Muscle layer of colon (tissue), 2 donors: ENCODE measurements around the gene NUP88.

ENCODE experiments used
- H3K27ac ChIP-seq: one replicate; pipeline ENCODE4 v1.7.0; 2013; ENCODE audit warnings: low read depth, mild to moderate bottlenecking, low read length, moderate library complexity
- H3K27me3 ChIP-seq, 2 donors: one replicate each; pipeline ENCODE4 v1.7.0; 2013; ENCODE audit warnings: low read length in 2 of 2, mild to moderate bottlenecking in 2 of 2; ENCODE audit not compliant: insufficient read depth in 2 of 2, control insufficient read depth in 1 of 2
- H3K36me3 ChIP-seq: one replicate; pipeline ENCODE4 v1.7.0; 2013; ENCODE audit warnings: mild to moderate bottlenecking, low read length; ENCODE audit not compliant: insufficient read depth
- H3K4me1 ChIP-seq: one replicate; pipeline ENCODE4 v1.7.0; 2013; ENCODE audit warnings: mild to moderate bottlenecking, low read length; ENCODE audit not compliant: insufficient read depth
- H3K4me3 ChIP-seq, 2 donors: one replicate each; pipeline ENCODE4 v1.7.0; 2013; ENCODE audit warnings: low read length in 2 of 2, low read depth in 1 of 2, mild to moderate bottlenecking in 1 of 2, moderate library complexity in 1 of 2
- H3K9ac ChIP-seq: one replicate; pipeline ENCODE4 v1.7.0; 2013; ENCODE audit warnings: low read length
- H3K9me3 ChIP-seq: one replicate; pipeline ENCODE4 v1.7.0; 2013; ENCODE audit warnings: mild to moderate bottlenecking, low read length
- donor health status: abdominal sarcoma.
- donor health status: Adenocarcinoma of cecum.

NUP88 gene

GRCh38 chr17:5416901-5417300, 2.6 kb downstream of the NUP88 start:
- Histone ChIP-seq H3K9me3 (no peaks in the 10 kb centered on the region), H3K4me1 (peaks cover 13% of the 10 kb centered on the region), H3K36me3 (peaks cover 29% of the 10 kb centered on the region), H3K9ac (no peak overlapping the region), H3K27ac (no peak overlapping the region), H3K27me3 (no peaks in the 10 kb centered on the region), H3K4me3 (no peak overlapping the region)

DNA sequence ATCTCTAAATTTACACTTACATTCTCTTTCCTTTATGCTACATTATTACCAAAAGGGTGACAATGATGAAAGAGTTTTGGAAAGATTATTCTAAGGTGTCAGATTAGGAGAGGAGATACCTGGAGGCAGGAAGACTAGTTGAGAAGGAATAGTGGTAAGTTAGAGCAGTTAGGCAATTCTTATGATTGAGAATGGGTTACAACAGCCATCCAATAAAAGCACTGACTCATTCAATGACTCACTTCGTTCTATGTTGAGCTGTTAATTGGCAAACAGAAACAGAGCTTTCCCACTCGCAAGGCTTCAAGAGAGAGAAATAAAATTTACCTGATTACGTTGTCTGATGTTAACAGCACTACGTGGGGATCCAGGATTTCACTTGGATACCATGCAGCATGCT, 5.8 kb downstream of the NUP88 start:
- Histone ChIP-seq H3K9ac (no peak overlapping the region), H3K9me3 (no peaks in the 10 kb centered on the region), H3K27ac (no peak overlapping the region), H3K4me1 (peaks cover 6% of the 10 kb centered on the region), H3K4me3 (no peak overlapping the region), H3K36me3 (peaks cover 41% of the 10 kb centered on the region), H3K27me3 (no peaks in the 10 kb centered on the region)

- Histone ChIP-seq H3K9ac (no peak overlapping the region), H3K9me3 (no peaks in the 10 kb centered on the region), H3K4me1 (no peaks in the 10 kb centered on the region), H3K27ac (no peak overlapping the region), H3K4me3 (no peak overlapping the region), H3K36me3 (peaks cover 67% of the 10 kb centered on the region), H3K27me3 (no peaks in the 10 kb centered on the region)
These were observed 8.7 kb downstream of the NUP88 start for GRCh38 chr17:5410594-5411272.

DNA sequence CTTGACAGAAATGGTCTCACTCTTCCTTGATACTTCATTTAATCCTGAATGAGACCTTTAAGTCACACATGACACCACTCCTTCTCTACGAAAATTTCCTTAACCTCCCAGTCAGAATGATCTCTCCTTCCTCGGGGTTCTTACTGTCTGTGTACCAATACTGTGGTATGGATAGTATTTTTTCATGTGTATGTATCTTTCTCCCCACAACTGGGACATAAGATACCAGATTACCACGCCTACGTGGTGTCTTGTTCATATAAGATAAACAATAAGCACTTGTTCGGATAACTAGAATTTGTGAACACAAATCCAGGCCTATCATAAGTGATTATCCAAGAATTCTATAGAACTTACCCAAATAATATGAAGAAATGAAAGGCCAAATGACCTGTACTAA, 11.3 kb downstream of the NUP88 start:
- Histone ChIP-seq H3K4me1 (no peaks in the 10 kb centered on the region), H3K4me3 (no peak overlapping the region), H3K9ac (no peak overlapping the region), H3K9me3 (no peaks in the 10 kb centered on the region), H3K27ac (no peak overlapping the region), H3K27me3 (no peaks in the 10 kb centered on the region), H3K36me3 (peaks cover 79% of the 10 kb centered on the region)

- Histone ChIP-seq H3K4me3 (no peak overlapping the region), H3K27ac (no peak overlapping the region), H3K36me3 (peaks cover 74% of the 10 kb centered on the region)
These were observed 14.1 kb downstream of the NUP88 start for GRCh38 chr17:5405400-5405799.

GRCh38 chr17:5399767-5400166, 19.7 kb downstream of the NUP88 start:
- Histone ChIP-seq H3K36me3 (peaks cover 60% of the 10 kb centered on the region), H3K27ac (no peak overlapping the region), H3K9me3 (no peaks in the 10 kb centered on the region), H3K4me1 (no peaks in the 10 kb centered on the region), H3K9ac (no peak overlapping the region), H3K4me3 (no peak overlapping the region), H3K27me3 (no peaks in the 10 kb centered on the region)

More at GRCh38 chr17:5405400-5405799, 14.1 kb downstream of the NUP88 start:
- Histone ChIP-seq H3K4me1 (no peaks in the 10 kb centered on the region), H3K27me3 (no peaks in the 10 kb centered on the region), H3K9me3 (no peaks in the 10 kb centered on the region), H3K9ac (no peak overlapping the region)

- Histone ChIP-seq H3K4me1 (no peaks in the 10 kb centered on the region), H3K4me3 (no peak overlapping the region), H3K9ac (no peak overlapping the region), H3K27ac (no peak overlapping the region), H3K9me3 (no peaks in the 10 kb centered on the region), H3K27me3 (no peaks in the 10 kb centered on the region), H3K36me3 (peaks cover 60% of the 10 kb centered on the region)
These were observed 22.9 kb downstream of the NUP88 start for GRCh38 chr17:5396612-5397011.

DNA sequence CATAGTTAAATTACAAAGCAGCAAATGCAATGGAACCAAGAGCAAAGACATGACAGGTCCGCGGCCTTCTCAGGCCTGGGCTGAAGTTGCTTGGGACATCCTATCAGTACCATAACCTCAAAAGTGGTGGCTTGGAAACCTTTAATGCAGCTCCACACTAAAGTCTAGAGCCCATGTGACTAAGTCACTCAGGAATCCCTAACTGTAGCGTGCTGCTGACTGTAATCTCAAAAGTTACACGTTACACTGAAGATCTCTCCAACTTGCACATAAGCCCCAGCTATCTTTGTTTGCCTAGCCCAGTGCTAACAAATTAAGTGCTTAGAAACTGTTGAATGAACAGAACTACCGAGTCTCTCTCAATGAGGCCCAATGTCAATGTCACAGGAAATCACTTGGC, 27.8 kb downstream of the NUP88 start:
- H3K4me3 ChIP-seq, result no peak overlapping the region
- no peaks in the 10 kb centered on the region for H3K9me3 ChIP-seq
- no peaks in the 10 kb centered on the region for H3K4me1 ChIP-seq
- H3K9ac ChIP-seq, result no peak overlapping the region
- no peak overlapping the region for H3K27ac ChIP-seq
- no peaks in the 10 kb centered on the region for H3K27me3 ChIP-seq
- H3K36me3 ChIP-seq, result peaks cover 72% of the 10 kb centered on the region

- no peak overlapping the region for H3K27ac ChIP-seq
- H3K9me3 ChIP-seq, result no peaks in the 10 kb centered on the region
- no peaks in the 10 kb centered on the region for H3K4me1 ChIP-seq
- H3K27me3 ChIP-seq, result no peaks in the 10 kb centered on the region
- H3K36me3 ChIP-seq, result peaks cover 94% of the 10 kb centered on the region
- no peak overlapping the region for H3K9ac ChIP-seq
- H3K4me3 ChIP-seq, result no peak overlapping the region
These were observed 37.9 kb downstream of the NUP88 start for GRCh38 chr17:5381542-5381941.

- H3K4me1 ChIP-seq, result no peaks in the 10 kb centered on the region
- H3K27ac ChIP-seq, result no peak overlapping the region
- peaks cover 91% of the 10 kb centered on the region for H3K36me3 ChIP-seq
- H3K27me3 ChIP-seq, result no peaks in the 10 kb centered on the region
- H3K9me3 ChIP-seq, result no peaks in the 10 kb centered on the region
- no peak overlapping the region for H3K4me3 ChIP-seq
- no peak overlapping the region for H3K9ac ChIP-seq
These were observed 38.8 kb downstream of the NUP88 start for GRCh38 chr17:5380491-5381135.

DNA sequence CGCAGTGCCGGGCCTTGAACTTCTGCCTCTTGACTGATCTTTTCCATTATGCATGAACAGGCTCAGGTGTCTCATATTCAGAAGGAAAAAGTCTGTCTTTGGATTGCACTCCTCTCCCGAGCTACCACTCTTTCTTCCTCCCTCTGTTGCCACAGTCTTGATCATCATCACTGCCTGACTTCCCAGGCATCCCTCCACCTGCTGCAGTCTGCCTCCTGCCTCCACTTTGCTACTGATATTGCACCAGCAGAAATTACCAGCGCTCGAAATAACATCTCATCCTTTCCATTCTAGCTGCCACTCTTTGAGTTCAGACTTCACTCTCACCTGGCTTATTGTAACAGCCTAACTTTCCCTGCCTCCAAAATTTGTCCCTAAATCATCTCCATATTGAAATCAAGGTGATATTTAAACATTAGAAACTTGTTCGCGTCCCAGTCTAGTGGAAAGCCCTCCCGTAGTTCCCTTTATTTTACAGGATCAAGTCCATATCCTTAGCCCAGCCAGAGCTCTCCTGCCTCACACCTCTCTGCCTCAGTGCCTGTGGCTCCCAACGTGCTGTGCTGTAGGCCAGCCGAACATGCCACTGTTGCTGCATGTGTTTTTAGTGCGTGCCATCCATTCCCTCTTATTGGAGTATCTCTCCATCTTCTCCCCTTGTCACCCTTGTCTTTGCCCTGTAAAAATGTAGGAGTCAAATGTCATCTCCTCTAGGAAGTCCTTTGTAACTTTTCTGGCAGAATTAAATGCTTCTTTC, 39.9 kb downstream of the NUP88 start:
- H3K27me3 ChIP-seq, result no peaks in the 10 kb centered on the region
- H3K4me3 ChIP-seq, result no peak overlapping the region
- no peak overlapping the region for H3K9ac ChIP-seq
- no peaks in the 10 kb centered on the region for H3K9me3 ChIP-seq
- no peaks in the 10 kb centered on the region for H3K4me1 ChIP-seq
- H3K36me3 ChIP-seq, result peaks cover 89% of the 10 kb centered on the region
- H3K27ac ChIP-seq, result no peak overlapping the region
